Right lobe of liver (tissue), 6 donors: ENCODE data around the gene MIEN1. TPM values are rescaled to one million over a fixed set of nuclear protein-coding genes. Genes with fewer than 3 reads are reported as not detected.

ENCODE experiments used
- ATAC-seq, 4 donors: fragments of 200-7000 bp; cut with Tn5 transposase; one replicate each; pipeline ENCODE4 v1.9.1; 2020; ENCODE audit warnings: mild to moderate bottlenecking in 4 of 4, moderate library complexity in 4 of 4
- DNase-seq, 3 donors: peaks; one replicate each; pipeline ENCODE4 v3.0.0-alpha.2; 2020
- H3K27ac ChIP-seq, 3 donors: fragments of 200-600 bp; one replicate each; pipeline ENCODE4 v1.8.0; 2022
- H3K27me3 ChIP-seq, 2 donors: fragments of 200-600 bp; one replicate each; pipeline ENCODE4 v1.8.0; 2022
- H3K36me3 ChIP-seq, 4 donors: fragments of 200-600 bp; sonication (generic) in 1 of 4; one replicate each; pipeline versions ENCODE4 v1.5.1 to v1.8.0; 2017 to 2022; ENCODE audit warnings: control low read depth in 1 of 4
- H3K4me1 ChIP-seq, 4 donors: fragments of 200-600 bp; sonication (generic) in 1 of 4; one replicate each; pipeline versions ENCODE4 v1.5.1 to v1.8.0; 2017 to 2022; ENCODE audit warnings: control low read depth in 1 of 4
- H3K4me3 ChIP-seq, 3 donors: fragments of 200-600 bp; one replicate each; pipeline ENCODE4 v1.8.0; 2022
- H3K9me3 ChIP-seq, 4 donors: fragments of 200-600 bp; sonication (generic) in 1 of 4; one replicate each; pipeline versions ENCODE4 v1.5.1 to v1.8.0; 2017 to 2022; ENCODE audit warnings: control low read depth in 1 of 4
- POLR2A ChIP-seq: fragments of 450-650 bp; IDR thresholded peaks from one replicate; pipeline ENCODE4 v1.6.1; 2017; ENCODE audit warnings: antibody characterized with exemption, mild to moderate bottlenecking
- WGBS: methylation state at CpG from one replicate; pipeline ENCODE4 v1.1.6; 2018; ENCODE audit warnings: low coverage, low lambda C conversion rate; ENCODE audit not compliant: insufficient coverage; ENCODE audit errors: missing lambda C conversion rate; 5-methylcytosine and 5-hydroxymethylcytosine counted together
- intact Hi-C, 2 donors: fragments of 100-400 bp; cut with DNase I; formaldehyde crosslinking; loops; one replicate each; pipeline versions ENCODE4 v1.11.2 to v1.14.1; 2022
- total RNA-seq, 6 experiments: library from RNA; depleted of rRNA in 2 of 6; stranded (reverse); fragments of >200 nt in 2 of 6; fragmentation: NEBNext Ultra II Directional in 3 of 6; extraction: Animal tissue kit (Norgen Biotek cat#: 25700) in 3 of 6; gene quantifications; one replicate each; pipeline versions ENCODE4 v1.1.0 to v1.2.4, GENCODE V29; 2016 to 2023
- TF ChIP-seq, protein P1 (sequence below), 4 donors: fragments of 200-600 bp in 3 of 4; fragments of 450-650 bp in 1 of 4; IDR thresholded peaks; one replicate each; pipeline versions ENCODE4 v1.5.1 to v1.8.0; 2016 to 2022; ENCODE audit warnings: antibody characterized with exemption in 4 of 4, mild to moderate bottlenecking in 2 of 4
- donor health status: DM: no; HTN: yes; CAD: no.
- donor health status: DM: no; HTN: no; CAD: no.
- donor health status: DM: no; HTN: no; CAD: no.
- donor health status: DM: no; HTN: yes; CAD: no.
- donor health status: DM: no; HTN: yes; CAD: no.

MIEN1 gene
- total RNA-seq, 6 experiments from 2014 or later, result 23.1 to 61.6 (median 29.0) TPM

DNA sequence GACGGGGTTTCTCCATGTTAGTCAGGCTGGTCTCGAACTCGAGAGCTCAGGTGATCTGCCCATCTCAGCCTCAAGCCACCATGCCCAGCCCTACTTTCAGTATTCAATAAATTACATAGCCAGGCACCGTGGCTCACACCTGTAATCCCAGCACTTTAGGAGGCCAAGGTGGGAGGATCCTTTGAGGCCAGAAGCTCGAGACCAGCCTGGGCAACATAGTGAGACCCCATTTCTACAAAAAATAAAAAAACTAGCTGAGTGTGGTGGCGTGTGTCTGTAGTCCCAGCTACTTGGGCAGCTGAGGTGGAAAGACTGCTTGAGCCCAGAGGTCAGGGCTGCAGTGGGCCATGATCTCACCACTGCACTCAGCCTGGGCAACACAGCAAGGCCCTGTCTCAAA, 8.2 kb downstream of the MIEN1 start:
- ATAC-seq (no peak), DNase-seq (no peak)
- Histone ChIP-seq H3K27ac (no peak overlapping the region), H3K4me1 (peaks cover 0 to 3% (median 0%) of the 10 kb centered on the region in 4 donors), H3K27me3 (no peaks in the 10 kb centered on the region), H3K36me3 (no peaks in the 10 kb centered on the region), H3K9me3 (no peaks in the 10 kb centered on the region), H3K4me3 (no peak overlapping the region)
- WGBS, result 96% methylated on average over 6 of the region's 6 CpGs
- intact Hi-C loops, result no loop called here
- TF ChIP-seq POLR2A, result no peak
- TF ChIP-seq, protein P1, sequence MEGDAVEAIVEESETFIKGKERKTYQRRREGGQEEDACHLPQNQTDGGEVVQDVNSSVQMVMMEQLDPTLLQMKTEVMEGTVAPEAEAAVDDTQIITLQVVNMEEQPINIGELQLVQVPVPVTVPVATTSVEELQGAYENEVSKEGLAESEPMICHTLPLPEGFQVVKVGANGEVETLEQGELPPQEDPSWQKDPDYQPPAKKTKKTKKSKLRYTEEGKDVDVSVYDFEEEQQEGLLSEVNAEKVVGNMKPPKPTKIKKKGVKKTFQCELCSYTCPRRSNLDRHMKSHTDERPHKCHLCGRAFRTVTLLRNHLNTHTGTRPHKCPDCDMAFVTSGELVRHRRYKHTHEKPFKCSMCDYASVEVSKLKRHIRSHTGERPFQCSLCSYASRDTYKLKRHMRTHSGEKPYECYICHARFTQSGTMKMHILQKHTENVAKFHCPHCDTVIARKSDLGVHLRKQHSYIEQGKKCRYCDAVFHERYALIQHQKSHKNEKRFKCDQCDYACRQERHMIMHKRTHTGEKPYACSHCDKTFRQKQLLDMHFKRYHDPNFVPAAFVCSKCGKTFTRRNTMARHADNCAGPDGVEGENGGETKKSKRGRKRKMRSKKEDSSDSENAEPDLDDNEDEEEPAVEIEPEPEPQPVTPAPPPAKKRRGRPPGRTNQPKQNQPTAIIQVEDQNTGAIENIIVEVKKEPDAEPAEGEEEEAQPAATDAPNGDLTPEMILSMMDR (IDR thresholded peaks at IDR 0.05), result no peak

DNA sequence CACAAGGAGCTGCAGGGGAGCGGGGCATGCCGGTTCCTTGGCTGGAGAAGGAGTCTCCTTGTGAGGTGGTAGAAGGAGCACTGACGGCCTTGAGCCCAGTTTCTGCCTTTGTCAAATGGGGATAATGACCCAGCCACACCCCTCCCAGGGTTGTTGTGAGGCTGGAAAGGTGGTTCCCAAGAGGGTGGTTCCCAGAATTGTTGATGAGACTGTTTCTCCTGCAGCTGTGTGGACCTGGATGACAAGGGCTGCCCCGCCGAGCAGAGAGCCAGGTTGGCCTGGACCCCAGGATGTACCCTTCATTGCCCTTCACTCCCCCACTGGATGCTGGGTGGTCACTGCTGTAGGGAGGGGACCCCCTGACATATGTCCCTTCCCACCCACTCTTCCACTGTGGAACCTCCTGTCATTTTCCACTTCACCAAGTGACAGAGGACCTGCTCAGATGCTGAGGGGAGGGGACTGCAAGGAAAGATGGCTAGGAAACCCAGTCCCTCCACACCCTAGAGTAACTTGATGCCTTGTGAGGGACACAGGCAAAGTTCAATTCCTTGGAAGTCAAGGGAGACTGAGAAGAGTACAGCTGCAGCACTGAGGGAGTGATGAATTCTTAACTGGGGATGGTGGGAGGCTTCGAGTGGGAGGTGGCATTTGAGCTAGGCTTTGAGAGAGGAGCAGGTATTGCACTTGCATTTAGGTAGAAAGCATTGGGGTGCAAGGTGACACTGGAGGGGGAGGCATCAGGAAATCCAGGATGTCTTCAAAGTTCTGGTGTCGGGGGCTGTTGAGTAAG, 10.6 kb downstream of the MIEN1 start:
- H3K4me3 ChIP-seq, result no peak overlapping the region
- no peak overlapping the region for H3K27ac ChIP-seq
- 89% methylated on average over 4 of the region's 7 CpGs for WGBS
- intact Hi-C loops, result no loop called here
- no peaks in the 10 kb centered on the region for H3K27me3 ChIP-seq
- H3K4me1 ChIP-seq, result peaks cover 0 to 4% (median 0%) of the 10 kb centered on the region in 4 donors
- H3K9me3 ChIP-seq, result no peaks in the 10 kb centered on the region
- ATAC-seq (no peak), DNase-seq (no peak)
- peaks cover 0 to 11% (median 0%) of the 10 kb centered on the region in 4 donors for H3K36me3 ChIP-seq
- no peak for TF ChIP-seq POLR2A
- TF ChIP-seq, protein P1 (IDR thresholded peaks at IDR 0.05), result no peak

DNA sequence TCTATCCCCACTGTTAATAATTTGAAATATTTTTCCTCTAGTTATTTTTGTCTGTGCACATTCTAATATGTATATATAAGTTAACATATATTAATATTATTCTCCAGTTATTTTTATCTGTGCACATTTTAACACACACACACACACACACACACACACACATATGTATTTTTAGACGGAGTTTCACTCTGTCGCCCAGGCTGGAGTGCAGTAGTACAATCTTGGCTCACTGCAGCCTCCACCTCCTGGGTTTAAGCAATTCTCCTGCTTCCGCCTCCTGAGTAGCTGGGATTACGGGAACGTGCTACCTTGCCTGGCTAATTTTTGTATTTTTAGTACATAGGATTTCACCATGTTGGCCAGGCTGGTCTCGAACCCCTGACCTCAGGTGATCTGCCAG, 12.7 kb downstream of the MIEN1 start:
- Histone ChIP-seq H3K4me1 (peaks cover 0 to 4% (median 0%) of the 10 kb centered on the region in 4 donors), H3K9me3 (no peaks in the 10 kb centered on the region), H3K4me3 (no peak overlapping the region), H3K27ac (no peak overlapping the region), H3K27me3 (no peaks in the 10 kb centered on the region), H3K36me3 (peaks cover 0 to 12% (median 0%) of the 10 kb centered on the region in 4 donors)
- TF ChIP-seq POLR2A, result no peak
- TF ChIP-seq, protein P1 (IDR thresholded peaks at IDR 0.05), result no peak
- intact Hi-C loops, result no loop called here
- ATAC-seq, result no peak
- whole genome bisulfite sequencing, result 83% methylated on average over 6 of the region's 6 CpGs
- no peak for DNase-seq

DNA sequence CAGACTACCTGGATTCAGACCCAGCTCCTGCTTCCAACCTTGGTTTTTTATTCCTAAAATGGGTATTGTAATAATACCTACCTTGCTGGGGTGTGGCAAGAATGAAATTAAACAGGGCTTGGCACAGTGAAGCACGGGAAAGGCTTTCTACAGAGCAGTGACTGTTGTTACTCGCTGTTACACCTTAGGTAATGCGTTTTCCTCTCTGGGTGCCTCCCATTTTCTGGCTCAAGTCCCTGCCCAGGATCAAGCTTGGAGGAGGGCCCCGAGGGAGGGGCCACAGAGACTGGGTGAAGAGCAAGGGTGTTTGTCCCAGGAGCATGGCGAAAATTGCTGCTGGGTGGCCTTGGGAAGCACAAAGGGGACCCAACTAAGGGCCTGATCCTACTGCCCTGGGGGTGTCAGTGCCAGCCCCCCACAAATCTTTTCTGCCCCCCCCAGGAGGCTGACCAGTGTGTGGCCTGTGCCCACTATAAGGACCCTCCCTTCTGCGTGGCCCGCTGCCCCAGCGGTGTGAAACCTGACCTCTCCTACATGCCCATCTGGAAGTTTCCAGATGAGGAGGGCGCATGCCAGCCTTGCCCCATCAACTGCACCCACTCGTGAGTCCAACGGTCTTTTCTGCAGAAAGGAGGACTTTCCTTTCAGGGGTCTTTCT, 13.3 kb downstream of the MIEN1 start:
- H3K27me3 ChIP-seq, result no peaks in the 10 kb centered on the region
- H3K9me3 ChIP-seq, result no peaks in the 10 kb centered on the region
- peaks cover 0 to 12% (median 0%) of the 10 kb centered on the region in 4 donors for H3K36me3 ChIP-seq
- WGBS, result 57% methylated on average over 7 of the region's 11 CpGs
- TF ChIP-seq POLR2A, result no peak
- TF ChIP-seq, protein P1 (IDR thresholded peaks at IDR 0.05), result no peak
- DNase-seq (peak in 2 of 3 donors; percentile 71 to 80), ATAC-seq (peak; percentile 84 to 95 (median 86))
- intact Hi-C loops, result no loop called here
- H3K4me3 ChIP-seq, result no peak overlapping the region
- H3K4me1 ChIP-seq, result peaks cover 0 to 4% (median 0%) of the 10 kb centered on the region in 4 donors
- peak overlapping the region in 2 of 3 donors; percentile 21 to 56 for H3K27ac ChIP-seq
